Lung (tissue), 12 donors: Measurements from ENCODE around the gene ARL4A. TPM values are rescaled to one million over a fixed set of nuclear protein-coding genes. Genes with fewer than 3 reads are reported as not detected.
A peak's percentile ranks its signal among the peaks of the same experiment; 100 is the strongest.
"Not testable (repeated sequence)": the region's sequence is repeated elsewhere in the genome, so short reads cannot be mapped to it uniquely, and the experiment has no call there.

Experiments
- ATAC-seq: fragments of 200-7000 bp; cut with Tn5 transposase; one replicate; pipeline ENCODE4 v1.9.1; 2020; ENCODE audit warnings: moderate number of reproducible peaks; ENCODE audit not compliant: insufficient read depth, low FRiP score
- DNase-seq, 3 donors: peaks; one replicate each; pipeline ENCODE4 v3.0.0-alpha.2; 2013 to 2017
- H3K27ac ChIP-seq, 2 donors: one replicate each; pipeline ENCODE4 v1.5.1; 2013; ENCODE audit warnings: mild to moderate bottlenecking in 2 of 2, moderate library complexity in 2 of 2, control low read depth in 1 of 2, inconsistent platforms in 1 of 2, low read depth in 1 of 2, low read length in 1 of 2
- H3K27me3 ChIP-seq, 3 donors: one replicate each; pipeline ENCODE4 v1.5.1; 2013; ENCODE audit warnings: low read length in 2 of 3; ENCODE audit not compliant: control insufficient read depth in 3 of 3, insufficient read depth in 3 of 3
- H3K36me3 ChIP-seq, 4 donors: one replicate each; pipeline ENCODE4 v1.5.1; 2013; ENCODE audit warnings: low read length in 4 of 4, mild to moderate bottlenecking in 1 of 4, moderate library complexity in 1 of 4; ENCODE audit not compliant: control insufficient read depth in 4 of 4, insufficient read depth in 4 of 4
- H3K4me1 ChIP-seq, 5 donors: one replicate each; pipeline ENCODE4 v1.5.1; 2013; ENCODE audit warnings: low read length in 5 of 5, mild to moderate bottlenecking in 2 of 5, moderate library complexity in 1 of 5; ENCODE audit not compliant: control insufficient read depth in 5 of 5, insufficient read depth in 5 of 5
- H3K4me3 ChIP-seq: one replicate; pipeline ENCODE4 v1.5.1; 2013; ENCODE audit warnings: mild to moderate bottlenecking, control low read depth, moderate library complexity
- H3K9ac ChIP-seq, 2 donors: one replicate each; pipeline ENCODE4 v1.5.1; 2013; ENCODE audit warnings: low read length in 2 of 2, control low read depth in 1 of 2; ENCODE audit not compliant: insufficient read depth in 1 of 2
- H3K9me3 ChIP-seq, 4 donors: one replicate each; pipeline ENCODE4 v1.5.1; 2013; ENCODE audit warnings: low read length in 3 of 4, mild to moderate bottlenecking in 1 of 4, moderate library complexity in 1 of 4; ENCODE audit not compliant: control insufficient read depth in 4 of 4, insufficient read depth in 3 of 4
- WGBS, 2 donors: extraction: QIAGEN DNeasy Blood & Tissue Kit; methylation state at CpG; one replicate each; pipeline ENCODE4 v1.1.7; 2013; 5-methylcytosine and 5-hydroxymethylcytosine counted together
- polyA plus RNA-seq, 2 donors: library from polyadenylated mRNA; stranded (reverse); fragments of 200-250 nt; gene quantifications; one replicate each; pipeline ENCODE4 v1.2.1, GENCODE V29; 2013
- total RNA-seq, 2 donors: library from RNA; depleted of rRNA in 1 of 2; stranded (reverse); fragments of >200 nt in 1 of 2; gene quantifications; one replicate each; pipeline ENCODE4 v1.2.1, GENCODE V29; 2014 to 2021
- TF ChIP-seq, protein P1 (sequence below): IDR thresholded peaks from 2 replicates; pipeline ENCODE4 v1.5.1; 2012; ENCODE audit warnings: mild to moderate bottlenecking; ENCODE audit errors: control extremely low read depth, extremely low read depth
- donor health status: control.
- donor health status: control.
- donor health status: Bipolar disorder and iron deficiency.
- donor health status: healthy.
- donor health status: DM: yes; HTN: yes; CAD: no.

ARL4A gene
- total and polyA plus RNA-seq, 4 donors: 21.4 to 34.8 (median 33.0) TPM

DNA sequence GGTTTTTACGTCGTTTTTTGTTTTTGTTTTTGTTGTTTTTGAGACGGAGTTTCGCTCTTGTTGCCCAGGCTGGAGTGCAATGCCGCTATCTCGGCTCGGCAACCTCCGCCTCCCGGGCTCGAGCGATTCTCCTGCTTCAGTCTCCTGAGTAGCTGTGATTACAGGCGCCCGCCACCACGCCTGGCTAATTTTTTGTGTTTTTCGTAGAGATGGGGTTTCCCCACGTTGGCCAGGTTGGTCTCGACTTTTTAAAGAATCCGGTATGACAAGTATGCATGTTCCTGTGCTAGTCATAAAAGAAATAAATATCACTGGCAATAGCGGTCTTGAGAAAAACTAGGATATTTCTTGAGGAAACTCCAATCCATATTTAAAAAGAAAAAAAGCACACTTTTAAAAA is 2.7 kb upstream of the ARL4A start:
- Histone ChIP-seq H3K4me3 (no peak overlapping the region), H3K27me3 (peaks cover 0 to 3% (median 0%) of the 10 kb centered on the region in 3 donors), H3K9me3 (no peaks in the 10 kb centered on the region), H3K36me3 (no peaks in the 10 kb centered on the region), H3K9ac (no peak overlapping the region), H3K27ac (no peak overlapping the region), H3K4me1 (peaks cover 0 to 12% (median 2%) of the 10 kb centered on the region in 5 donors)
- WGBS, 2 donors: 96% methylated on average over 19 of the region's 19 CpGs
- TF ChIP-seq, protein P1, sequence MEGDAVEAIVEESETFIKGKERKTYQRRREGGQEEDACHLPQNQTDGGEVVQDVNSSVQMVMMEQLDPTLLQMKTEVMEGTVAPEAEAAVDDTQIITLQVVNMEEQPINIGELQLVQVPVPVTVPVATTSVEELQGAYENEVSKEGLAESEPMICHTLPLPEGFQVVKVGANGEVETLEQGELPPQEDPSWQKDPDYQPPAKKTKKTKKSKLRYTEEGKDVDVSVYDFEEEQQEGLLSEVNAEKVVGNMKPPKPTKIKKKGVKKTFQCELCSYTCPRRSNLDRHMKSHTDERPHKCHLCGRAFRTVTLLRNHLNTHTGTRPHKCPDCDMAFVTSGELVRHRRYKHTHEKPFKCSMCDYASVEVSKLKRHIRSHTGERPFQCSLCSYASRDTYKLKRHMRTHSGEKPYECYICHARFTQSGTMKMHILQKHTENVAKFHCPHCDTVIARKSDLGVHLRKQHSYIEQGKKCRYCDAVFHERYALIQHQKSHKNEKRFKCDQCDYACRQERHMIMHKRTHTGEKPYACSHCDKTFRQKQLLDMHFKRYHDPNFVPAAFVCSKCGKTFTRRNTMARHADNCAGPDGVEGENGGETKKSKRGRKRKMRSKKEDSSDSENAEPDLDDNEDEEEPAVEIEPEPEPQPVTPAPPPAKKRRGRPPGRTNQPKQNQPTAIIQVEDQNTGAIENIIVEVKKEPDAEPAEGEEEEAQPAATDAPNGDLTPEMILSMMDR: no peak
- ATAC-seq (no peak), DNase-seq (no peak)

DNA sequence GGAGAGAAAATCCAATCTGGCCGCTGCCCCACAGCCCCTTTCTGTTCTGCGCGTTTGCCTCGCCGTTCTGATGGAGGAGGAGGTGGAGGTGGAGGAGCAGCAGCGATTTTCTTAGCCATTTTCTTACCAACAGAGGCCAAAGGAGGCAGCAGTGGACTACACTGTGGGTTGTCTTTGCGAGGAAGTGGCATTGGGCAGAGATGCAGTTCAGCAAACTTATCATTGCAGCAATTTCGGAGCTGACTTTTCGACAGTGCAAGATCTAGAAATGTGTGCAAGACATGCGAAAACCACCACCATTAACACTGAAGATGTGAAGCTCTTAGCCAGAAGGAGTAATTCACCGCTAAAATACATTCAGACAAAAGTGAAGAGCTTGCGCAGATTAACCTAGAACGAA is 1.9 kb upstream of the ARL4A start:
- DNase-seq: peak in 2 of 3 donors; percentile 49 to 51
- peaks cover 0 to 12% (median 2%) of the 10 kb centered on the region in 5 donors for H3K4me1 ChIP-seq
- TF ChIP-seq, protein P1: no peak
- WGBS, 2 donors: 80 to 87% methylated on average over 13 of the region's 13 CpGs
- no peak overlapping the region for H3K27ac ChIP-seq
- H3K4me3 ChIP-seq: no peak overlapping the region
- H3K36me3 ChIP-seq: no peaks in the 10 kb centered on the region
- no peak overlapping the region for H3K9ac ChIP-seq
- H3K27me3 ChIP-seq: peaks cover 0 to 3% (median 0%) of the 10 kb centered on the region in 3 donors
- no peaks in the 10 kb centered on the region for H3K9me3 ChIP-seq
- ATAC-seq: no peak

DNA sequence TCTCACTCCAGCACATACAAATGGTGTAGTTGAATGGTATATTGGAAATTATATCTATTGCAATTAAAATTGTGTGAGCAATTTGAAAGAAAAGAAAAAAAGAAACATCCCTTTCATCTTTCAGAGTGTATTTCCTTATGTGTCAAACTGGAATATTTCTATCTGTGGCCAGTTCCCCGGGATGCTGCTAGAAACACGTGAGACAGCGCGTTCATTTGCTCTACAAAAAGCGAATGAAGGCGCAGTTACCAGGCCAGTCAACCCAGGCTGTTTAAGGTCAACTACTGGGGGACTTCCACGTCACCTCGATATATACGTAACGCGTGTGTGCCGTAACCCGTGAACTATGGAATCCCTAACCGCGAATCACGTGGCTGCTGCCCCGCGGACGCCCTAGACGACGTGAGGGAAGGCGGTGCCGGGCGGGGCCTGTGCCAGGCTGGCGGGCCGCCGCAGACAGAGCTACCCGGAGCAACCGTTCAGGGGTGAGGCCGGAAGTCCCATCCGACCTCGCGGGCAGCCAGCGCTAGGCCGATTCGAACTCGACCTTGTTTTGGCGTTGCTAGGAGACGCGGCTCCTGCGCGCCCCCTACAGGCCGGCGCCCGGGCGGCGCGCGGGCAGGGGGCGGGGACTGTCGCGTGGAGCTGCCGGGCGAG is 1.1 kb upstream of the ARL4A start:
- H3K27me3 ChIP-seq: peaks cover 0 to 3% (median 0%) of the 10 kb centered on the region in 3 donors
- no peaks in the 10 kb centered on the region for H3K9me3 ChIP-seq
- 3 to 4% methylated on average over 54 of the region's 54 CpGs for WGBS, 2 donors
- H3K4me3 ChIP-seq: peak overlapping the region; percentile 80
- DNase-seq (peak; percentile 86 to 93 (median 88)), ATAC-seq (peak; percentile 93)
- H3K36me3 ChIP-seq: no peaks in the 10 kb centered on the region
- peaks cover 0 to 12% (median 2%) of the 10 kb centered on the region in 5 donors for H3K4me1 ChIP-seq
- TF ChIP-seq, protein P1: peak; percentile 73
- H3K9ac ChIP-seq: peak overlapping the region; percentile 16 to 83
- H3K27ac ChIP-seq: peak overlapping the region; percentile 79 to 98

DNA sequence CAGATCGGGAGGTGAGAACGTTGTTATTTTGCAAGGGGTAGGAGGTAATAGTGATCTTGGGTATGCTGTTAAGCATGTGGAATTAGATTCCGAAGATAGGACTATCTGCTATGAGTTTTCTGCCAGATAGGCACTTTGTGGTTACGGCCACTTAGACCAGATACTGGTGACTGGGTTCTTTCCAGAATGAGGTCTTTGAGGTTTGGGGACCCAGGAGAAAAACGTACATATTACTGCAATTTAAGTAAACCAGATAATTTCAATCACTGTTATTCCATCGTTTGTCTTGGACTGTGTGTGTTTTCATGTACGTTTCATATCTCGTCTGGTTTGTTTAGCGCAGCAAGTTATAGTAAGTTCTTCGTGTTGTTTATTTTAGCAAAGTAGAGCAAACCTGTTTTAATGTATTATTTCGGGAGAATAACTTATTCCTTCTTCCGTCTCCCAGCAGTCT is 312 bp downstream of the ARL4A start:
- Histone ChIP-seq H3K9ac (peak overlapping the region; percentile 34 to 88), H3K4me1 (peaks cover 0 to 12% (median 2%) of the 10 kb centered on the region in 5 donors), H3K9me3 (no peaks in the 10 kb centered on the region), H3K4me3 (peak overlapping the region; percentile 80), H3K27me3 (peaks cover 0 to 3% (median 0%) of the 10 kb centered on the region in 3 donors), H3K27ac (peak overlapping the region; percentile 71 to 98), H3K36me3 (no peaks in the 10 kb centered on the region)
- 13 to 14% methylated on average over 12 of the region's 12 CpGs for WGBS, 2 donors
- ATAC-seq (peak; percentile 0), DNase-seq (no peak)
- TF ChIP-seq, protein P1: no peak

DNA sequence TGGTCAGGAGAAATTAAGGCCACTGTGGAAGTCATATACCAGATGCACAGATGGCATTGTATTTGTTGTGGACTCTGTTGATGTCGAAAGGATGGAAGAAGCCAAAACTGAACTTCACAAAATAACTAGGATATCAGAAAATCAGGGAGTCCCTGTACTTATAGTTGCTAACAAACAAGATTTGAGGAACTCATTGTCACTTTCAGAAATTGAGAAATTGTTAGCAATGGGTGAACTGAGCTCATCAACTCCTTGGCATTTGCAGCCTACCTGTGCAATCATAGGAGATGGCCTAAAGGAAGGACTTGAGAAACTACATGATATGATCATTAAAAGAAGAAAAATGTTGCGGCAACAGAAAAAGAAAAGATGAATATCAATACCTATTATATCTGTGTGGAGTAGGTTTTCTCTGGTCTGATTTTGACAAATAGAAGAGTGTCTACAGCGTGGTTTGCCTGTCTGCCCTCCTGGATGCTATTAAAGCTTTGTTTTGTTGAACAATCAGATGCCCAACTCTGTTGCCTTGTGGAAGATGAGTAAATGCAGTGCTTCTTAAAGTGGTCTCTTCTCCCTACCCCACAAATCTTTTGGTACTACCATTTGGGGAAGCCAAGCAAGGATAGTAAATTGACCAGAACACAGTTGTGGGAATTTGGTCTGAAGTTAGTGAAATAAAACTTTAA is 1.2 kb downstream of the ARL4A start:
- WGBS, 2 donors: 90 to 99% methylated on average over 2 to 3 of the region's 3 CpGs
- H3K9me3 ChIP-seq, DNase-seq, H3K27me3 ChIP-seq, H3K36me3 ChIP-seq, H3K4me3 ChIP-seq, ATAC-seq, H3K9ac ChIP-seq, H3K27ac ChIP-seq: not testable (repeated sequence)
- H3K4me1 ChIP-seq: peaks cover 0 to 12% (median 2%) of the 10 kb centered on the region in 5 donors
